Ectodermal cell (in vitro differentiated cells): ENCODE data around the gene METRN.
"Not testable (repeated sequence)": the region's sequence is repeated elsewhere in the genome, so short reads cannot be mapped to it uniquely, and the experiment has no call there.

ENCODE experiments used
- H3K27ac ChIP-seq: 2 replicates; pipeline ENCODE4 v1.7.0; 2013; ENCODE audit warnings: mild to moderate bottlenecking, low read depth, low read length; ENCODE audit not compliant: insufficient read depth, poor library complexity, severe bottlenecking
- H3K27me3 ChIP-seq: 2 replicates; pipeline ENCODE4 v1.7.0; 2013; ENCODE audit warnings: mild to moderate bottlenecking, low read length; ENCODE audit not compliant: insufficient read depth, control insufficient read depth, poor library complexity, severe bottlenecking
- H3K36me3 ChIP-seq: one replicate; pipeline ENCODE4 v1.7.0; 2013; ENCODE audit warnings: low read length; ENCODE audit not compliant: control insufficient read depth, insufficient read depth
- H3K4me1 ChIP-seq: one replicate; pipeline ENCODE4 v1.7.0; 2013; ENCODE audit warnings: low read length; ENCODE audit not compliant: control insufficient read depth, insufficient read depth
- H3K4me3 ChIP-seq: 2 replicates; pipeline ENCODE4 v1.7.0; 2013; ENCODE audit warnings: low read depth, low read length, control low read depth; ENCODE audit not compliant: insufficient read depth
- H3K9me3 ChIP-seq: 2 replicates; pipeline ENCODE4 v1.7.0; 2013; ENCODE audit warnings: mild to moderate bottlenecking, low read length, moderate library complexity; ENCODE audit not compliant: control insufficient read depth
- WGBS, 2 experiments: methylation state at CpG; one replicate each; pipeline ENCODE4 v1.1.7; 2013; ENCODE audit warnings: missing lambda C conversion rate in 2 of 2; 5-methylcytosine and 5-hydroxymethylcytosine counted together

The METRN gene

DNA sequence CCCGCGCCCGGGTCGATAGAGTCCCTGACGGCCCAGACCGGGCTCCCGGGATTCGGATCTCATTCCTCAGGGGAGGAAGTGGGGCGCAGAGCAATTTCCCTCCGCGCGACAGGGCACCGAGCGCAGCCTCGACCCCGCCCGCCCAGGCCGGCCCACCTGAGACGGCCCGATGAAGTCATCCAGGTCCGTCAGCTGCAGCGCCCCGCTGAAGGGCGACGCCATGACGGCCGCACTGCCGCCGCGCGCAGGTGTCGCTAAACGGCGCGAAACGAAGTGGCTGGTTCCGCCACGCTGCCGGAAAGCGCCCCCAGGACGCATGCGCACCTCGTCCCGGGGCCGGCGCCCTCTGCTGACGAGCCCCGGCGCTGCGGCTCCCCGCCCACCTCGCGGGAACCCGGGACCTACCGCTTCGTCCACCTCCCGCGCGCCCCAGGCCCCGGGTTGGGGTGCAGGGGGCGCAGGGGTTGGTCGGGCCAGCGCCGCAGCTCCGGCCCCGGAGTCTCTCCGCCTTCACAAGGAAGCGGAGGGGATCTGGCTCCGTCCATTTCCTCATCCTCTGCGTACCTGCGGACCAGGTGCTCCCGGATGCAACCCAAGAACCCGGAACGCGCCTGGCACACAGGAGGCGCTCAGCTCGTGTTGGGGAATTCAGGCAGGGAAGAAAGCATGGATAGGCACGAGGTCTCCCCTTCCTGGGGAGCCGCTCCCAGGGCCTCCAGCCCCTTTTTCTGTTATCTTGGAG, 26.0 kb downstream of the METRN start, which contains the start of gene CIAO3:
CIAO3 (minus strand) TSS at position 234 of the 742 bp plus-strand sequence; CDS start at position 222, 12 bp downstream.
- whole genome bisulfite sequencing, 2 experiments: 0 to 1% methylated on average over 79 of the region's 79 CpGs
- Histone ChIP-seq H3K36me3 (no peaks in the 10 kb centered on the region), H3K9me3 (no peaks in the 10 kb centered on the region), H3K27ac (no peak within 1 kb of the TSS), H3K4me3 (peak within 1 kb of the TSS; percentile 94), H3K27me3 (no peaks in the 10 kb centered on the region), H3K4me1 (peaks cover 7% of the 10 kb centered on the region)

DNA sequence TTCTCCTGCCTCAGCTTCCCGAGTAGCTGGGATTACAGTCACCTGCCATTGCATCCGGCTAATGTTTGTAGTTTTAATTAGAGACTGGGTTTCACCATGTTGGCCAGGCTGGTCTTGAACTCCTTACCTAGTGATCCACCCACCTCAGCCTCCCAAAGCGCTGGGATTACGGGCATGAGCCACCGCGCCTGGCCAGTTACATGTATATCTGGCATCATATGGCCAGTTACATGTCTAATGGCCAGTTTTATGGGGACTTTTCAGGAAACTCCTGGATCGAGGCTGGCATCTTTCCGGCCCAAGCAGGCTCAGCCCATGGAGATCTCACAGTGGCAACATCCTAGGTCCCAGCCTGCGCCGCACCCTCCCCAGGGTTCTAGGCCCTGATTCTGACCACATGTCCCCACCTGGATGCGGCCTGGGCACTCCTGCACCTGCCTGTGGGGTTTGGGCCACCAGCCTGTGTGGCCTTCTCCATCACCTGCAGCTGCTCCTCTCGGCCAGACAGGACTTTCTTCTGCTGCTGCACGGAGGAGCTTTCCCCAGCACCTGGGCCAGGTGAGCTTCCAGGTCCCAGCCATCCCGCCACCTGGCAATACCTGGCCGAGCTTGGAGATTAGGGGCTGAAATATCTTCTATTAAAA, 27.2 kb downstream of the METRN start:
- Histone ChIP-seq H3K4me3 (no peak overlapping the region), H3K27me3 (no peaks in the 10 kb centered on the region), H3K36me3 (no peaks in the 10 kb centered on the region), H3K9me3 (no peaks in the 10 kb centered on the region), H3K27ac (no peak overlapping the region), H3K4me1 (peaks cover 7% of the 10 kb centered on the region)
- WGBS, 2 experiments: 93 to 95% methylated on average over 15 of the region's 15 CpGs

DNA sequence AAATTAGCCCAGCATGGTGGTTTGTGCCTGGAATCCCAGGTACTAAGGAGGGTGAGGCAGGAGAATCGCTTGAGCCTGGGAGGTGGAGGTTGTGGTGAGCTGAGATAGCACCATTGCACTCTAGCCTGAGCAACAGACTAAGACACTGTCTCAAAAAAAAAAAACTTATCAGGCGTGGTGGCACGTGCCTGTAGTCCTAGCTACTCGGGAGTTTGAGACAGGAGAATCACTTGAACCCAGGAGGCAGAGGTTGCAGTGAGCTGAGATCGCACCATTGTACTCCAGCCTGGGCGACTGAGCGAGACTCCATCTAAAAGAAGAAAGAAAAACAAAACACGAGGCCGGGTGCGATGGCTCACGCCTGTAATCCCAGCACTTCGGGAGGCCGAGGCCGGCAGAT, 28.0 kb downstream of the METRN start:
- not testable (repeated sequence) for H3K4me1 ChIP-seq, H3K4me3 ChIP-seq, H3K36me3 ChIP-seq, H3K9me3 ChIP-seq, H3K27me3 ChIP-seq, H3K27ac ChIP-seq
- WGBS, 2 experiments: 91% methylated on average over 14 of the region's 14 CpGs

GRCh38 chr16:743794-744500, 29.0 kb downstream of the METRN start:
- Histone ChIP-seq H3K27ac (no peak overlapping the region), H3K4me3 (no peak overlapping the region), H3K9me3 (no peaks in the 10 kb centered on the region), H3K4me1 (peaks cover 7% of the 10 kb centered on the region), H3K27me3 (no peaks in the 10 kb centered on the region), H3K36me3 (no peaks in the 10 kb centered on the region)
- 90 to 92% methylated on average over 21 of the region's 21 CpGs for WGBS, 2 experiments

DNA sequence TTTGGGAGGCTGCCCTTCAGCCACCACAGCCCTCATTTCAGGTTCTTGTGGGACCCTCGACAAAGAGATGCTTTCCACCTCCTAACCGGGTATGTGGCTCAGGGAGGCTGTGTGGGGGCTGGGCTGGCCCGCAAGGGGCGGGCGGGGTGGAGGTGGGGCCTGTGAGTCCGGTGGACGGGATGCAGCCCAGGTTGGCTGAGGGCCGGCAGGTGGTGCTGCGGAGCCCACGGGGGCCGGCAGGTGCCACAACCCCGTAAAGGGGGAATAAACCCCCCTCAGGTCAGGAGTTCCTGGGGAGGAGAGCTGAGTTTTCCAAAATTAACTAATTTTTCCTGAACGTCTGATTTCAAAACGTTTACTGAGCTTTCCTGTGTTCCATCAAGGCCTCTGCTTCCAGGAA, 30.8 kb downstream of the METRN start:
- 2 to 4% methylated on average over 14 of the region's 14 CpGs for WGBS, 2 experiments
- Histone ChIP-seq H3K9me3 (no peaks in the 10 kb centered on the region), H3K27me3 (no peaks in the 10 kb centered on the region), H3K4me3 (no peak overlapping the region), H3K27ac (no peak overlapping the region), H3K36me3 (no peaks in the 10 kb centered on the region), H3K4me1 (no peaks in the 10 kb centered on the region)

DNA sequence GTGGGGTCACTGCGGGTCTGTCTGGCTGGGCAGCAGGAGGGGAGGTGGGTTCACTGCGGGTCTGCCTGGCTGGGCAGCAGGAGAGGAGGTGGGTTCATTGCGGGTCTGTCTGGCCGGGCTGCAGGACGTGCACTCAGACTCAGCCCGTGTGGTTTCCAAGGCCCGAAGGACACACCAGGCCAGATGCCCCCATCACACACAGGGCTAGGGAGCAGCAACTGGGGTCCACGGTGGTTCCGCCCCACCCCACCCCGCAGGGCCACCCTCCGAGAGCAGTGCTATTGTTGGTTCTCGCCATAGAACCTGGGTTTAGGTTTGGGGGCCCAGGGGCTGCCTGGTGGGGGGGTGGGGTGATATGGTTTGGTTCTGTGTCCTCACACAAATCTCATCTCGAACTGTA, 31.7 kb downstream of the METRN start:
- peaks cover 4% of the 10 kb centered on the region for H3K4me1 ChIP-seq
- H3K4me3 ChIP-seq: no peak overlapping the region
- H3K27me3 ChIP-seq: no peaks in the 10 kb centered on the region
- no peaks in the 10 kb centered on the region for H3K36me3 ChIP-seq
- H3K9me3 ChIP-seq: no peaks in the 10 kb centered on the region
- H3K27ac ChIP-seq: no peak overlapping the region
- 88% methylated on average over 13 of the region's 13 CpGs for WGBS, 2 experiments

DNA sequence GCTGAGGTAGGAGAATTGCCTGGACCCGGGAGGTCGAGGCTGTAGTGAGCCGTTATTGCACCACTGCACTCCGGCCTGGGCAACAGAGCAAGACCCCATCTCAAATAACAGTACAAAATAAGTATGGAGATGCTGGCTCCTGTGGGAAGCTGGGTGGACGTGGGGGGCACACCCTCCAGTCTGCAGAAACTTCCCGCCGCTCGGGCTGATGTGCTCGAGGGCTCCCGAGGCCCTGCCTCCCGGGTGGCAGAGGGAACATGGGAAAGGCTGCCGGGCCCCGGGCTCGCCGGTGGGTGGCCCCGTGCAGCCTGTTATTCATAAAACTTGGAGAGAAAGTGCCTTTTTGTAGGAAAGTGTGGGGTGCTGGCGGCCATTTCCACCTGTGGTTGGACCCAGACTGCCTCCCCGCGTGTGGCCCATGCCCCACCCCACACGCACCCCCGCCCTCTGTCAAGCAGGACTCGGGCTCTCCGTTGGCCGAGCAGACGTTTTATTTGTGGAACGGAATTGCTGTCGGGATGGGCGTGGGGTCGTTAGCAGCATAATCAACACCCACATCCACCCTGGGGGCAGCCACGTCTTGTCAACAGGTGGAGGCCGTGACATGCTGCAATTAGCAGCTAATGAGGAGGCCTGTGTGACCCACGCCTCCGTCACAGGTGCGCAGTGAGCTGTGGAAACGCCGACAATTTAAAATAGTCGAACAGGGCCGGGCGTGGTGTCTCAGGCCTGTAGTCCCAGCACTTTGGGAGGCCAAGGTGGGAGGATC, 33.2 kb downstream of the METRN start:
- Histone ChIP-seq H3K36me3 (no peaks in the 10 kb centered on the region), H3K27me3 (no peaks in the 10 kb centered on the region), H3K4me1 (peaks cover 13% of the 10 kb centered on the region), H3K27ac (no peak overlapping the region), H3K4me3 (no peak overlapping the region), H3K9me3 (no peaks in the 10 kb centered on the region)
- 92% methylated on average over 39 of the region's 39 CpGs for WGBS, 2 experiments

DNA sequence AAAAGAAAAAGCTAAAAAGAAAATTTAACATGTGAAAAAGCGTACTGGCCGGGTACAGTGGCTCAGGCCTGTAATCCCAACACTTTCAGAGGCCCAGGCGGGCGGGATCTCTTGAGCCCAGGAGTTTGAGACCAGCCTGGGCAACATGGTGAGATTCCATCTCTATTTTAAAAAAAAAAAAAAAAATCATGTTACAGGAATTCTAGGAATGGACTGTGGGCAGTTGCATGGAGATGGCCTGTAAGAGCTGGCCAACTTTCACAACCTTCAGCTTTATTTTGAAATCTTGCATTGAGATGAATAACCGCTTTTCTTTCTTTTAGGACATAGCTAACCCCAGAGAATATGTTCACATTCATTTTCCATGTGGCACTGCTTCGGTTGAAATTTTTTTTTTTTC, 34.1 kb downstream of the METRN start:
- WGBS, 2 experiments: 93 to 95% methylated on average over 6 of the region's 6 CpGs

GRCh38 chr16:750485-750884, 35.6 kb downstream of the METRN start:
- Histone ChIP-seq H3K27me3 (no peaks in the 10 kb centered on the region), H3K27ac (no peak overlapping the region), H3K4me1 (peaks cover 13% of the 10 kb centered on the region), H3K4me3 (no peak overlapping the region), H3K36me3 (no peaks in the 10 kb centered on the region), H3K9me3 (no peaks in the 10 kb centered on the region)
- 83 to 87% methylated on average over 9 of the region's 9 CpGs for WGBS, 2 experiments

More for the DNA sequence above, 34.1 kb downstream of the METRN start:
- Histone ChIP-seq H3K4me3 (no peak overlapping the region), H3K4me1 (peaks cover 13% of the 10 kb centered on the region), H3K9me3 (no peaks in the 10 kb centered on the region), H3K36me3 (no peaks in the 10 kb centered on the region), H3K27me3 (no peaks in the 10 kb centered on the region), H3K27ac (no peak overlapping the region)
